ENCODE data around the gene NPC2.

The NPC2 gene

GRCh38 chr14:74518221-74518620 is 25.1 kb upstream of the NPC2 start:
- DNase-seq: no peak

- no peak for DNase-seq
Observed at GRCh38 chr14:74517731-74518130, 24.6 kb upstream of the NPC2 start.

- DNase-seq: no peak
Observed at GRCh38 chr14:74516451-74517160, 23.5 kb upstream of the NPC2 start.

- DNase-seq: no peak
Observed at GRCh38 chr14:74515891-74516412, 22.8 kb upstream of the NPC2 start.

- no peak for DNase-seq
Observed at GRCh38 chr14:74514471-74514941, 21.4 kb upstream of the NPC2 start.

GRCh38 chr14:74511966-74512830 is 19.1 kb upstream of the NPC2 start:
- no peak for DNase-seq

- DNase-seq: no peak
Observed at GRCh38 chr14:74510959-74511409, 17.9 kb upstream of the NPC2 start.

- no peak for DNase-seq
Observed at GRCh38 chr14:74510223-74510931, 17.3 kb upstream of the NPC2 start.

GRCh38 chr14:74509587-74510222 is 16.6 kb upstream of the NPC2 start:
- no peak for DNase-seq

- DNase-seq: no peak
Observed at GRCh38 chr14:74508844-74509428, 15.8 kb upstream of the NPC2 start.

- DNase-seq: no peak
Observed at GRCh38 chr14:74508292-74508731, 15.2 kb upstream of the NPC2 start.

- DNase-seq: no peak
Observed at GRCh38 chr14:74507840-74508239, 14.7 kb upstream of the NPC2 start.

- no peak for DNase-seq
Observed at GRCh38 chr14:74507085-74507484, 14.0 kb upstream of the NPC2 start.

GRCh38 chr14:74506411-74506851 is 13.3 kb upstream of the NPC2 start:
- DNase-seq: no peak

GRCh38 chr14:74505831-74506230 is 12.7 kb upstream of the NPC2 start:
- DNase-seq: no peak

- no peak for DNase-seq
Observed at GRCh38 chr14:74504874-74505720, 12.0 kb upstream of the NPC2 start.

- DNase-seq: no peak
Observed at GRCh38 chr14:74504412-74504811, 11.3 kb upstream of the NPC2 start.

GRCh38 chr14:74503938-74504335 is 10.8 kb upstream of the NPC2 start:
- no peak for DNase-seq

- DNase-seq: no peak
Observed at GRCh38 chr14:74503291-74503937, 10.3 kb upstream of the NPC2 start.

- DNase-seq: no peak
Observed at GRCh38 chr14:74502236-74503019, 9.3 kb upstream of the NPC2 start.
